Brain microvascular endothelial cell (primary cell): ENCODE results near the gene PGAP3.
A peak's percentile ranks its signal among the peaks of the same experiment; 100 is the strongest.

Source experiments
- DNase-seq: peaks from one replicate; pipeline ENCODE4 v3.0.0-alpha.2; 2020
- H3K27ac ChIP-seq: fragments of 250-450 bp; sonication (Bioruptor Pico); 2 replicates; pipeline ENCODE4 v1.5.1; 2020; ENCODE audit warnings: mild to moderate bottlenecking, moderate library complexity
- H3K27me3 ChIP-seq: fragments of 250-450 bp; sonication (Bioruptor Pico); replicated peaks from 2 replicates; pipeline ENCODE4 v1.5.1; 2020; ENCODE audit warnings: mild to moderate bottlenecking
- H3K36me3 ChIP-seq: fragments of 250-450 bp; sonication (Bioruptor Pico); replicated peaks from 2 replicates; pipeline ENCODE4 v1.5.1; 2020; ENCODE audit warnings: mild to moderate bottlenecking
- H3K4me3 ChIP-seq: 2 replicates; pipeline ENCODE4 v1.5.1; 2011; ENCODE audit warnings: low read depth, mild to moderate bottlenecking, control low read depth, low read length, moderate library complexity
- in situ Hi-C: cut with HindIII; loops from 2 replicates; pipeline ENCODE4 v1.10.0; 2017; ENCODE audit warnings: low sequenced_read_pairs, low pct_ligation_motif_present
- TF ChIP-seq, protein P1 (sequence below): IDR thresholded peaks from 2 replicates; pipeline ENCODE4 v1.5.1; 2011; ENCODE audit warnings: low read depth, mild to moderate bottlenecking, moderate library complexity, low read length, control low read depth, inconsistent platforms; ENCODE audit errors: missing control alignments

Gene PGAP3

DNA sequence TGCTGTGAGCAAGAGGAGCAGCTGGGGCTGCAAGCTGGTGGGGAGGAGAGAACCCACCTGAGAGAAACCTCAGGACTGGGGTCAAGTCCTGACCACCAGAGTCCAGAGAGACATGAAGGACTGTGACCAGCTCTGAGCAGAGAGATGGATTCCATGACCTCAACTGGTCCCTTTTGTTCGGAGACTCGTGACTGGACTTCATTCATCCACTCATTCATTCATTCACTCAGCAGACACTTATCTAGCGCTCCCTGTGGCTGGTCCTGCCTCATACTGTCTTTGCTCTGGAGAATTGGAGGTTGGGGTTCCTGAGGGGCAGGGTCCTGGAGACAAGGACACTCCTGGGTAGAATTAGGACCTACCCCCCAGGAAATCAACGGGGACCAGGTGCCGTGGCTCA, 16.1 kb upstream of the PGAP3 start:
- Histone ChIP-seq H3K36me3 (peaks cover 14% of the 10 kb centered on the region), H3K27me3 (no peaks in the 10 kb centered on the region), H3K27ac (no peak overlapping the region), H3K4me3 (no peak overlapping the region)
- no peak for DNase-seq
- in situ Hi-C loops = no loop called here
- TF ChIP-seq, protein P1, sequence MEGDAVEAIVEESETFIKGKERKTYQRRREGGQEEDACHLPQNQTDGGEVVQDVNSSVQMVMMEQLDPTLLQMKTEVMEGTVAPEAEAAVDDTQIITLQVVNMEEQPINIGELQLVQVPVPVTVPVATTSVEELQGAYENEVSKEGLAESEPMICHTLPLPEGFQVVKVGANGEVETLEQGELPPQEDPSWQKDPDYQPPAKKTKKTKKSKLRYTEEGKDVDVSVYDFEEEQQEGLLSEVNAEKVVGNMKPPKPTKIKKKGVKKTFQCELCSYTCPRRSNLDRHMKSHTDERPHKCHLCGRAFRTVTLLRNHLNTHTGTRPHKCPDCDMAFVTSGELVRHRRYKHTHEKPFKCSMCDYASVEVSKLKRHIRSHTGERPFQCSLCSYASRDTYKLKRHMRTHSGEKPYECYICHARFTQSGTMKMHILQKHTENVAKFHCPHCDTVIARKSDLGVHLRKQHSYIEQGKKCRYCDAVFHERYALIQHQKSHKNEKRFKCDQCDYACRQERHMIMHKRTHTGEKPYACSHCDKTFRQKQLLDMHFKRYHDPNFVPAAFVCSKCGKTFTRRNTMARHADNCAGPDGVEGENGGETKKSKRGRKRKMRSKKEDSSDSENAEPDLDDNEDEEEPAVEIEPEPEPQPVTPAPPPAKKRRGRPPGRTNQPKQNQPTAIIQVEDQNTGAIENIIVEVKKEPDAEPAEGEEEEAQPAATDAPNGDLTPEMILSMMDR = no peak

DNA sequence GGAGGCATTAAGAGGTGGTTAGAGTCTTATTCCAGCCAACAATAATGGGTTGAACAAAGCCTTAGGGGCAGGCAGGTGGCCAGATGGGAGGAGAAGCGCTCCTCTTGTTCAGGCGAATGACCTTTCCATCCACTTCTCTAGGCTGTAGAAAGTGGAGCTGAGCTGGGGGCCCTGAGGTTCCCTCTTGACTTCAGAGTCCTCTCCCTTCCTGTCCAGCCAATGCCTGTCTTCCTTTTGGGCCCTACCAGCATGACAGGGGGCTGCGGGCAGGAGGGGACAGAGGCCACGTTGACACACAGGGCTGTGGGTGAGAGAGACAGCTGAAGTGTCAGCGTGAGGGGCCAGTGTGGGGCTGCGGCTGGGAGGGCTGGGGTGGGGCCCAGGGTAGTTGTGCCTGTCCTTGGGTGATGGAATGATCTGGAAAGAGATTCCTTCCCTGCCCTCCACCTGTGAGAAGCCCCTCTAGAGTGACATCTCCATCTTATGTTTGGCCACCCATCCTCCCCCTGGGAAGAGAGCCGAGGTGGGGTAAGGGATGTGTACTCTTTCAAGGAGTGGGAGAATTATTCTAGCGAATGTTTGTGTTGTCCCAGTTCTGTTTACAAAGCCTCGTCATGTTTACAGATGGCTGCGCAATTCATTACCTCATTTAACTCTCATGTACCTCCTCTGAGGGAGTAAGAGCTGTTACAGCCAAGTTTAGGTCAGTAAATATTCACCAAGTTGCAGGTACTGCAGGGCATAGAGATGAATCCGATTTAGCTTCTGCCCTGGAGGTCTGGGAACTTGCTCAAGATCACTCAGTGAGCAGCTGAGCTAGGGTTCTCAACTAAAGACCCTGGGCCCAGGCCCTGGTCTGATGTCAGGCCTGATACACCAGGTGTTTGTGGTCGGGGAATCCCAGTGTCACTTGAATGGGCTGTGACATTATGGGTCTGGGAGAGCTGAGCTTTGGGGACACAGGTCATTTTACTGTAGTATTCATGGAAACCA, 15.3 kb upstream of the PGAP3 start:
- in situ Hi-C loops = no loop called here
- no peaks in the 10 kb centered on the region for H3K27me3 ChIP-seq
- H3K4me3 ChIP-seq = no peak overlapping the region
- peaks cover 10% of the 10 kb centered on the region for H3K36me3 ChIP-seq
- no peak overlapping the region for H3K27ac ChIP-seq
- TF ChIP-seq, protein P1 = no peak
- DNase-seq = no peak

- in situ Hi-C loops = no loop called here
- no peaks in the 10 kb centered on the region for H3K27me3 ChIP-seq
- H3K4me3 ChIP-seq = no peak overlapping the region
Measured at GRCh38 chr17:39701784-39702422, 14.0 kb upstream of the PGAP3 start.

GRCh38 chr17:39701012-39701783, 13.3 kb upstream of the PGAP3 start:
- Histone ChIP-seq H3K27ac (no peak overlapping the region), H3K4me3 (peak overlapping the region; percentile 72), H3K27me3 (no peaks in the 10 kb centered on the region), H3K36me3 (no peaks in the 10 kb centered on the region)
- TF ChIP-seq, protein P1 = no peak
- no peak for DNase-seq
- in situ Hi-C loops = no loop called here

More at GRCh38 chr17:39701784-39702422, 14.0 kb upstream of the PGAP3 start:
- Histone ChIP-seq H3K36me3 (peaks cover 1% of the 10 kb centered on the region), H3K27ac (no peak overlapping the region)
- TF ChIP-seq, protein P1 = no peak
- no peak for DNase-seq

DNA sequence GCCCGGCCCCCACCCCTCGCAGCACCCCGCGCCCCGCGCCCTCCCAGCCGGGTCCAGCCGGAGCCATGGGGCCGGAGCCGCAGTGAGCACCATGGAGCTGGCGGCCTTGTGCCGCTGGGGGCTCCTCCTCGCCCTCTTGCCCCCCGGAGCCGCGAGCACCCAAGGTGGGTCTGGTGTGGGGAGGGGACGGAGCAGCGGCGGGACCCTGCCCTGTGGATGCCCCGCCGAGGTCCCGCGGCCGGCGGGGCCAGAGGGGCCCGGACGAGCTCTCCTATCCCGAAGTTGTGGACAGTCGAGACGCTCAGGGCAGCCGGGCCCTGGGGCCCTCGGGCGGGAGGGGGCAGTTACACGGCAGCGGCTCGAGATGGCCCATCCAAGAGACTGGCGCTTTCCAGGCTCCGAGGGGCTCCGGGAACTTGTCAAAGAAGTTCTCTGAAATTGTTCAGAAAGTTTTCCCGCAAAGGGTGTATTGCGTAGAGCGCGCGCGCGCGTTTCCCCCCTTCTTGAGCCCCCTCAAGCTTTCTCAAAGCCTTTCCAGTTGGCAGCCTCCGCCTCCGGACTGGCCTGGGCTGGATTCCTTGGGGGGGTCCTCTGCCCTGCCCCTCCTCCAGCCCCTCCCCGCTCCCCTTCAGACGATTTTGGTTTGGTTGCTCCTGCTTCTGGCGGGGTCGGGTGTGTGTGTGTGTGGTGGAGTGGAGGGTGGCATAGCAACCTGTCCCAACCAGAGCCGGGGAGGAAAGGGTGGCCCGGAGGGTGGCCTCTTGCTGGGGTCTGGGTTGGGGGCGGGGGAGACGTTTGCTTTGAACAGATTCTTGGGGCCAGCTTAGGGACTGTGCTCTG, 12.5 kb upstream of the PGAP3 start:
- TF ChIP-seq, protein P1 = no peak
- peak; percentile 9 for DNase-seq
- Histone ChIP-seq H3K27ac (no peak overlapping the region), H3K36me3 (no peaks in the 10 kb centered on the region), H3K4me3 (peak overlapping the region; percentile 72), H3K27me3 (no peaks in the 10 kb centered on the region)
- in situ Hi-C loops = no loop called here
